ENCODE results near the gene OSBPL8. TPM values are rescaled to one million over a fixed set of nuclear protein-coding genes. Genes with fewer than 3 reads are reported as not detected.

OSBPL8 gene
- total RNA-seq, 1 donor, result 204 TPM

DNA sequence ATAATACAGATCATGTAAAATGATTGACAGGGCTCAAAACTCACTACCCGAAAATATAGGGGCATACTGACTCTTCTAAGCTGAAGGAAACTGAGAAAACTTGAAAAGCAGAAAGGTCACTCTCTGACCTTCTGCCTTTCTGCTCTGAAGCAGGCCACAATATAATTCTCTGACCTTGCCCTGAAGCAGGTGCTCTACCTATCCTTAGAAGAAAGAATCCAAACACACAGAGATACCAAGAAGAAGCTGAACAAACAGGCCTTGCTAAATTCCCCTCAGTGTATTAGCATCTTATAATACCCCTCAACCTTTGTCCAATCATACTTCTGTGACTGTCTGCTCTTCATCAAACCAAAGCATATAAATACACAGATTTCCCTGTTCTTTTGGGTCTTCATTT lies 150.5 kb downstream of the OSBPL8 start:
- no peak for DNase-seq (ENCODE audit: insufficient read length, low spot score, missing footprints)
- no peak overlapping the region for H3K27ac ChIP-seq (ENCODE audit: low read depth, low read length)
- H3K4me2 ChIP-seq (ENCODE audit: insufficient read depth, low read length), result no peak overlapping the region
- no peaks in the 10 kb centered on the region for H3K27me3 ChIP-seq (ENCODE audit: insufficient read depth, low read length)
- TF ChIP-seq, protein P1, sequence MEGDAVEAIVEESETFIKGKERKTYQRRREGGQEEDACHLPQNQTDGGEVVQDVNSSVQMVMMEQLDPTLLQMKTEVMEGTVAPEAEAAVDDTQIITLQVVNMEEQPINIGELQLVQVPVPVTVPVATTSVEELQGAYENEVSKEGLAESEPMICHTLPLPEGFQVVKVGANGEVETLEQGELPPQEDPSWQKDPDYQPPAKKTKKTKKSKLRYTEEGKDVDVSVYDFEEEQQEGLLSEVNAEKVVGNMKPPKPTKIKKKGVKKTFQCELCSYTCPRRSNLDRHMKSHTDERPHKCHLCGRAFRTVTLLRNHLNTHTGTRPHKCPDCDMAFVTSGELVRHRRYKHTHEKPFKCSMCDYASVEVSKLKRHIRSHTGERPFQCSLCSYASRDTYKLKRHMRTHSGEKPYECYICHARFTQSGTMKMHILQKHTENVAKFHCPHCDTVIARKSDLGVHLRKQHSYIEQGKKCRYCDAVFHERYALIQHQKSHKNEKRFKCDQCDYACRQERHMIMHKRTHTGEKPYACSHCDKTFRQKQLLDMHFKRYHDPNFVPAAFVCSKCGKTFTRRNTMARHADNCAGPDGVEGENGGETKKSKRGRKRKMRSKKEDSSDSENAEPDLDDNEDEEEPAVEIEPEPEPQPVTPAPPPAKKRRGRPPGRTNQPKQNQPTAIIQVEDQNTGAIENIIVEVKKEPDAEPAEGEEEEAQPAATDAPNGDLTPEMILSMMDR (IDR thresholded peaks at IDR 0.05; ENCODE audit: extremely low read depth, low read depth, low read length), result no peak
- H3K4me3 ChIP-seq (ENCODE audit: insufficient read depth, low read length), result no peak overlapping the region
- H2AFZ ChIP-seq (ENCODE audit: low read length), result no peak overlapping the region
- no peaks in the 10 kb centered on the region for H4K20me1 ChIP-seq (ENCODE audit: insufficient read depth, low read length)
- no peaks in the 10 kb centered on the region for H3K36me3 ChIP-seq (ENCODE audit: insufficient read depth, low read length)
- no peaks in the 10 kb centered on the region for H3K9me3 ChIP-seq (ENCODE audit: low read depth, low read length)
- H3K79me2 ChIP-seq (ENCODE audit: insufficient read depth, low read length), result peaks cover 5% of the 10 kb centered on the region
- H3K4me1 ChIP-seq (ENCODE audit: insufficient read depth, low read length), result no peaks in the 10 kb centered on the region

GRCh38 chr12:76407710-76408109 lies 151.9 kb downstream of the OSBPL8 start:
- Histone ChIP-seq H3K4me2 (ENCODE audit: insufficient read depth, low read length) (no peak overlapping the region), H2AFZ (ENCODE audit: low read length) (no peak overlapping the region), H4K20me1 (ENCODE audit: insufficient read depth, low read length) (no peaks in the 10 kb centered on the region), H3K27ac (ENCODE audit: low read depth, low read length) (no peak overlapping the region), H3K27me3 (ENCODE audit: insufficient read depth, low read length) (no peaks in the 10 kb centered on the region), H3K4me3 (ENCODE audit: insufficient read depth, low read length) (no peak overlapping the region), H3K36me3 (ENCODE audit: insufficient read depth, low read length) (no peaks in the 10 kb centered on the region), H3K4me1 (ENCODE audit: insufficient read depth, low read length) (no peaks in the 10 kb centered on the region), H3K9me3 (ENCODE audit: low read depth, low read length) (no peaks in the 10 kb centered on the region), H3K79me2 (ENCODE audit: insufficient read depth, low read length) (peaks cover 5% of the 10 kb centered on the region)
- no peak for DNase-seq (ENCODE audit: insufficient read length, low spot score, missing footprints)
- TF ChIP-seq, protein P1 (IDR thresholded peaks at IDR 0.05; ENCODE audit: extremely low read depth, low read depth, low read length), result no peak

GRCh38 chr12:76402259-76402658 lies 157.3 kb downstream of the OSBPL8 start:
- no peaks in the 10 kb centered on the region for H3K79me2 ChIP-seq (ENCODE audit: insufficient read depth, low read length)
- TF ChIP-seq, protein P1 (IDR thresholded peaks at IDR 0.05; ENCODE audit: extremely low read depth, low read depth, low read length), result no peak

GRCh38 chr12:76400136-76400535 lies 159.4 kb downstream of the OSBPL8 start:
- Histone ChIP-seq H4K20me1 (ENCODE audit: insufficient read depth, low read length) (no peaks in the 10 kb centered on the region), H3K79me2 (ENCODE audit: insufficient read depth, low read length) (no peaks in the 10 kb centered on the region), H3K9me3 (ENCODE audit: low read depth, low read length) (no peaks in the 10 kb centered on the region), H3K36me3 (ENCODE audit: insufficient read depth, low read length) (peaks cover 10% of the 10 kb centered on the region), H3K4me1 (ENCODE audit: insufficient read depth, low read length) (no peaks in the 10 kb centered on the region), H3K27ac (ENCODE audit: low read depth, low read length) (no peak overlapping the region), H3K4me2 (ENCODE audit: insufficient read depth, low read length) (no peak overlapping the region), H3K4me3 (ENCODE audit: insufficient read depth, low read length) (no peak overlapping the region), H3K27me3 (ENCODE audit: insufficient read depth, low read length) (no peaks in the 10 kb centered on the region), H2AFZ (ENCODE audit: low read length) (no peak overlapping the region)
- TF ChIP-seq, protein P1 (IDR thresholded peaks at IDR 0.05; ENCODE audit: extremely low read depth, low read depth, low read length), result no peak
- no peak for DNase-seq (ENCODE audit: insufficient read length, low spot score, missing footprints)

More at GRCh38 chr12:76402259-76402658, 157.3 kb downstream of the OSBPL8 start:
- Histone ChIP-seq H3K4me1 (ENCODE audit: insufficient read depth, low read length) (no peaks in the 10 kb centered on the region), H3K27me3 (ENCODE audit: insufficient read depth, low read length) (no peaks in the 10 kb centered on the region), H3K27ac (ENCODE audit: low read depth, low read length) (no peak overlapping the region), H2AFZ (ENCODE audit: low read length) (no peak overlapping the region), H3K36me3 (ENCODE audit: insufficient read depth, low read length) (peaks cover 10% of the 10 kb centered on the region), H3K4me3 (ENCODE audit: insufficient read depth, low read length) (no peak overlapping the region), H3K4me2 (ENCODE audit: insufficient read depth, low read length) (no peak overlapping the region), H3K9me3 (ENCODE audit: low read depth, low read length) (no peaks in the 10 kb centered on the region), H4K20me1 (ENCODE audit: insufficient read depth, low read length) (no peaks in the 10 kb centered on the region)
- DNase-seq (ENCODE audit: insufficient read length, low spot score, missing footprints), result no peak
